HG03457 (cell line): ENCODE data around the gene PXYLP1.

ENCODE experiments used
- ATAC-seq: cut with Tn5 transposase; IDR thresholded peaks from one replicate; pipeline ENCODE4 v1.9.1; 2021; ENCODE audit warnings: moderate number of reproducible peaks; ENCODE audit not compliant: unreplicated experiment

PXYLP1 gene

GRCh38 chr3:141227752-141228151 is 3.9 kb upstream of the PXYLP1 start:
- no peak for ATAC-seq

GRCh38 chr3:141228395-141228794 is 3.2 kb upstream of the PXYLP1 start:
- no peak for ATAC-seq

GRCh38 chr3:141229132-141229531 is 2.5 kb upstream of the PXYLP1 start:
- no peak for ATAC-seq

GRCh38 chr3:141230293-141230692 is 1.3 kb upstream of the PXYLP1 start:
- ATAC-seq = no peak

GRCh38 chr3:141231952-141232823 is 563 bp downstream of the PXYLP1 start:
- no peak for ATAC-seq

- ATAC-seq = no peak
Observed at GRCh38 chr3:141233457-141234161, 2.0 kb downstream of the PXYLP1 start.

GRCh38 chr3:141234283-141234682 is 2.7 kb downstream of the PXYLP1 start:
- no peak for ATAC-seq

- no peak for ATAC-seq
Observed at GRCh38 chr3:141235661-141236171, 4.1 kb downstream of the PXYLP1 start.

- ATAC-seq = no peak
Observed at GRCh38 chr3:141236361-141236760, 4.7 kb downstream of the PXYLP1 start.

- no peak for ATAC-seq
Observed at GRCh38 chr3:141237701-141238521, 6.3 kb downstream of the PXYLP1 start.

- no peak for ATAC-seq
Observed at GRCh38 chr3:141239511-141240281, 8.1 kb downstream of the PXYLP1 start.

GRCh38 chr3:141240286-141240685 is 8.7 kb downstream of the PXYLP1 start:
- no peak for ATAC-seq

GRCh38 chr3:141240687-141241615 is 9.3 kb downstream of the PXYLP1 start:
- ATAC-seq = no peak

- ATAC-seq = no peak
Observed at GRCh38 chr3:141241616-141242376, 10.2 kb downstream of the PXYLP1 start.

GRCh38 chr3:141242377-141243092 is 10.9 kb downstream of the PXYLP1 start:
- no peak for ATAC-seq

- no peak for ATAC-seq
Observed at GRCh38 chr3:141243271-141243707, 11.7 kb downstream of the PXYLP1 start.

- ATAC-seq = no peak
Observed at GRCh38 chr3:141246224-141246957, 14.8 kb downstream of the PXYLP1 start.
